Uterine smooth muscle cell (primary cell): Measurements from ENCODE around the gene PAFAH2. TPM values are rescaled to one million over a fixed set of nuclear protein-coding genes. Genes with fewer than 3 reads are reported as not detected.

Experiments
- total RNA-seq: library from RNA; depleted of rRNA; stranded (reverse); fragments of >200 nt; gene quantifications from 2 replicates; pipeline ENCODE4 v1.2.3, GENCODE V29; 2014

The PAFAH2 gene
- total RNA-seq: 7.7 and 9.4 TPM in 2 replicates

GRCh38 chr1:25997828-25998761, at the start of gene PAFAH2:
Gene PAFAH2, minus strand, starts transcription at chr1:25998063. Its CDS starts 7,247 bp downstream, at chr1:25990816.

GRCh38 chr1:26045722-26046245, 47.9 kb upstream of the PAFAH2 start, which contains the start of gene SLC30A2:
Gene SLC30A2, minus strand, starts transcription at chr1:26046118. Its CDS starts 222 bp downstream, at chr1:26045896.

DNA sequence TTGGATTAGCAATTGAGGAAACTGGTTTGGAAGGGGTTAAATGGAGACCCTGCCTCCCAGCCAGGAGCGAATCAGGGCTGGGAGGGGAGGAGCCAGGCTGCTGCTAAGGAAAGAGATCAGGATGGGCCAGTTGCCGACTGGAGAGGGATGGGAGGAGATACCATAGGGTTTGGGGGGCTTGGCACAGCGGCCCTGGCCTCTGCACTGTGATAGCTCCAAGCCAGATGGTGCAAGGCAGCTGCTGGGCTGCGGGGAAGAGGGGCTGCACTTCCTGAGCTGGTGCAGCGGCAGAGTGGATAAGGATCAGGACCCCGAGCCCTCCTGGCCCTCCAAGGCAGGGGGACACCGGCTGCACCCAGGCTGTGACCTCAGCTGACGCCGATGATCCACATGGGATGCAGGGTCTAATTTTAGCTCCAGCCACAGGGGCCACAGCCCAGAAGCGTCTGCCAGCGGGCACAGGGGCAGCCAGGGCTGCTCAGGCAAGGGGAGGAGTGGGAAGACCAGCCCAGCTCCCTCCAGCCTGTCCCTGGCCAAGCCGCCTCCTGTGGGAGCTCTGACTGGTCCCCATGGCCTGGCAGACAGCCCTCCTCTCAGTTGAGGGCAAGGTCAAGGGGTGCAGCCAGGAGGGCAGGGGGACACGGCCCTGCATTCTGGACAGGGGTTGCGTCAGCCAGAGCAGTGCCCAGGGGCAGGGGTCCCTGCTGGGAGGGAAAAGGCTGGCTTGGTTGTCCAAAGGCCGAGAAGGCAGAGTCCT, 24.0 kb upstream of the PAFAH2 start, which contains the start of gene EXTL1:
TSS of gene EXTL1 (plus strand) at position 129 of the 757 bp plus-strand sequence. CDS start 872 bp downstream, outside the sequence.

Other genes starting within 250 kb of the PAFAH2 start
- gene SELENON, start 197.9 kb downstream of the PAFAH2 start, total RNA-seq: 14.3 and 22.9 TPM in 2 replicates
- 32.1 and 34.2 TPM in 2 replicates for gene MTFR1L, start 178.1 kb downstream of the PAFAH2 start, total RNA-seq
- gene AUNIP, start 138.6 kb downstream of the PAFAH2 start, total RNA-seq: 1.7 and 5.6 TPM in 2 replicates
- gene PAQR7, start 122.4 kb downstream of the PAFAH2 start, total RNA-seq: 8.0 and 9.6 TPM in 2 replicates
- gene STMN1, start 91.6 kb downstream of the PAFAH2 start, total RNA-seq: 72.4 and 192 TPM in 2 replicates
- 0.44 and 0.75 TPM in 2 replicates for gene EXTL1, start 23.7 kb upstream of the PAFAH2 start, total RNA-seq
- gene SLC30A2, start 48.1 kb upstream of the PAFAH2 start, total RNA-seq: not detected in 2 replicates
- 0.11 and 0.25 TPM in 2 replicates for gene TRIM63, start 69.6 kb upstream of the PAFAH2 start, total RNA-seq
- gene PDIK1L, start 113.8 kb upstream of the PAFAH2 start, total RNA-seq: 6.9 and 8.4 TPM in 2 replicates
- gene FAM110D, start 161.0 kb upstream of the PAFAH2 start, total RNA-seq: under 0.01 TPM in 2 replicates
- not detected in 2 replicates for gene C1orf232, start 170.9 kb upstream of the PAFAH2 start, total RNA-seq
- gene ZNF593, start 171.8 kb upstream of the PAFAH2 start, total RNA-seq: 23.2 and 28.9 TPM in 2 replicates
- gene ZNF593OS, start 173.8 kb upstream of the PAFAH2 start, total RNA-seq: not detected in 2 replicates
- gene CNKSR1, start 179.4 kb upstream of the PAFAH2 start, total RNA-seq: 0.22 TPM in 1 of 2 replicates, not detected in the other
- not detected in 2 replicates for gene CATSPER4, start 192.5 kb upstream of the PAFAH2 start, total RNA-seq
- 8.5 and 15.6 TPM in 2 replicates for gene CEP85, start 236.1 kb upstream of the PAFAH2 start, total RNA-seq